Measurements from ENCODE around the gene FBXL15. TPM values are rescaled to one million over a fixed set of nuclear protein-coding genes. Genes with fewer than 3 reads are reported as not detected.

FBXL15 gene
- polyA plus RNA-seq, 1 donor (not counting 4 experiments of a cell fraction or from before 2014, with no cell fraction given) = 3.1 TPM

DNA sequence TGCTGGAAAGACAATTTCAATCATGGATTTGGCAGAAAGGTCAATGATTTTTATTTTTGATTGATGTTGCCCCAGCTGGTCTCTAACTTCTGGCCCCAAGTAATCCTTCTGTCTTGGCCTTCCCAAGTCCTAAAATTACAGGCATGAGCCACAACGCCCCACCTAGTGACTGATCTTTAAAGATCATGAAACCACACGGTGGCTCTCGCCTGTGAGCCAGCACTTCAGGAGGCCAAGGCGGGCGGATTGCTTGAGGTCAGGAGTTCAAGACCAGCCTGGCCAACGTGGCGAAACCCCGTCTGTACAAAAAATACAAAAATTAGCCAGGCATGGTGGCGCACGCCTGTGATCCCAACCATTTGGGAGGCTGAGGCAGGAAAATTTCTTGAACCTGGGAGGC, 43.3 kb downstream of the FBXL15 start:
- H3K4me1 ChIP-seq (ENCODE audit: control insufficient read depth, extremely low read depth, insufficient read depth, low read length) = peaks cover 23% of the 10 kb centered on the region
- H3K4me2 ChIP-seq (ENCODE audit: control insufficient read depth, extremely low read depth, insufficient read depth, low read depth, low read length) = no peak overlapping the region
- TF ChIP-seq EZH2 (IDR thresholded peaks at IDR 0.05; ENCODE audit: low read length) = no peak
- TF ChIP-seq, protein P1, sequence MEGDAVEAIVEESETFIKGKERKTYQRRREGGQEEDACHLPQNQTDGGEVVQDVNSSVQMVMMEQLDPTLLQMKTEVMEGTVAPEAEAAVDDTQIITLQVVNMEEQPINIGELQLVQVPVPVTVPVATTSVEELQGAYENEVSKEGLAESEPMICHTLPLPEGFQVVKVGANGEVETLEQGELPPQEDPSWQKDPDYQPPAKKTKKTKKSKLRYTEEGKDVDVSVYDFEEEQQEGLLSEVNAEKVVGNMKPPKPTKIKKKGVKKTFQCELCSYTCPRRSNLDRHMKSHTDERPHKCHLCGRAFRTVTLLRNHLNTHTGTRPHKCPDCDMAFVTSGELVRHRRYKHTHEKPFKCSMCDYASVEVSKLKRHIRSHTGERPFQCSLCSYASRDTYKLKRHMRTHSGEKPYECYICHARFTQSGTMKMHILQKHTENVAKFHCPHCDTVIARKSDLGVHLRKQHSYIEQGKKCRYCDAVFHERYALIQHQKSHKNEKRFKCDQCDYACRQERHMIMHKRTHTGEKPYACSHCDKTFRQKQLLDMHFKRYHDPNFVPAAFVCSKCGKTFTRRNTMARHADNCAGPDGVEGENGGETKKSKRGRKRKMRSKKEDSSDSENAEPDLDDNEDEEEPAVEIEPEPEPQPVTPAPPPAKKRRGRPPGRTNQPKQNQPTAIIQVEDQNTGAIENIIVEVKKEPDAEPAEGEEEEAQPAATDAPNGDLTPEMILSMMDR (optimal IDR thresholded peaks at IDR 0.05 in 1 of 3, IDR thresholded peaks at IDR 0.05 in 1 of 3, conservative IDR thresholded peaks at IDR 0.05 in 1 of 3; ENCODE audit: extremely low read depth in 1 of 3, insufficient read depth in 2 of 3, low read length in 3 of 3) = no peak
- no peak overlapping the region for H3K9ac ChIP-seq (ENCODE audit: control insufficient read depth, extremely low read depth, insufficient read depth, low read length)
- no peak for FAIRE-seq
- H3K27me3 ChIP-seq (ENCODE audit: control insufficient read depth, extremely low read depth, insufficient read depth, low read length) = no peaks in the 10 kb centered on the region
- no peak overlapping the region for H3K4me3 ChIP-seq (ENCODE audit: control insufficient read depth in 2 of 3, extremely low read depth in 1 of 3, insufficient read depth in 2 of 3, low read depth in 1 of 3, low read length in 3 of 3)
- H3K36me3 ChIP-seq (ENCODE audit: control insufficient read depth in 2 of 2, extremely low read depth in 1 of 2, insufficient read depth in 2 of 2, low read length in 2 of 2) = peaks cover 0 to 1% of the 10 kb centered on the region in 2 experiments
- H2AFZ ChIP-seq (ENCODE audit: control insufficient read depth, low read length) = no peak overlapping the region
- DNase-seq (ENCODE audit: low read depth, low spot score) = no peak
- dilution Hi-C loops (cut with MboI; ENCODE audit: extremely low pct_ligation_motif_present, low sequenced_read_pairs) = no loop called here
- no peaks in the 10 kb centered on the region for H3K9me3 ChIP-seq (ENCODE audit: control insufficient read depth, low read depth, low read length)
- H3K79me2 ChIP-seq (ENCODE audit: control insufficient read depth, insufficient read depth, low read length) = no peaks in the 10 kb centered on the region
- H3K9me1 ChIP-seq (ENCODE audit: control insufficient read depth, extremely low read depth, insufficient read depth, low read length) = peaks cover 3% of the 10 kb centered on the region
- H4K20me1 ChIP-seq (ENCODE audit: control insufficient read depth, extremely low read depth, insufficient read depth, low read length) = no peaks in the 10 kb centered on the region
- H3K27ac ChIP-seq (ENCODE audit: control insufficient read depth, insufficient read depth, low read length) = no peak overlapping the region

DNA sequence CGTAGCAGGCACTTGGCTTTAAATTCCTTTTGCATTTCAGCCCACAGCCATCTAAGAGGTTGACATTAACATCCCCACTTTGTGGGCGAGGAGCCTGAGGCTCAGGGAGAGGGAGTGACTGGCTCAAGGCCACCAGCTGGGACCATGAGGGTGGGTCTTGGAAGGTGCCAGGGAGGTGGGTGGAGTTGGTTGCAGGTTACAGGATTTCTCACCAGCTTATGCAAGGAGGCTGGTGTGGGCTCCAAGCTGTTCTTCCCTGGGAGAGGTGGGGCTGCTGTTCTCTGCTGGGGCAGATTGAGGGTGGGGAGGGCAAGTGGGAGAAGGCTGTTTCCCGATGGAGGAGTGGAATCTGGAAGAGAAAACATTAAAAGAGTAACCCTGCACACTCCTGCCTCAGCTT, 44.8 kb downstream of the FBXL15 start:
- H4K20me1 ChIP-seq (ENCODE audit: control insufficient read depth, extremely low read depth, insufficient read depth, low read length) = no peaks in the 10 kb centered on the region
- no peak for DNase-seq (ENCODE audit: low read depth, low spot score)
- H3K4me1 ChIP-seq (ENCODE audit: control insufficient read depth, extremely low read depth, insufficient read depth, low read length) = peaks cover 23% of the 10 kb centered on the region
- peaks cover 0 to 1% of the 10 kb centered on the region in 2 experiments for H3K36me3 ChIP-seq (ENCODE audit: control insufficient read depth in 2 of 2, extremely low read depth in 1 of 2, insufficient read depth in 2 of 2, low read length in 2 of 2)
- TF ChIP-seq, protein P1 (optimal IDR thresholded peaks at IDR 0.05 in 1 of 3, IDR thresholded peaks at IDR 0.05 in 1 of 3, conservative IDR thresholded peaks at IDR 0.05 in 1 of 3; ENCODE audit: extremely low read depth in 1 of 3, insufficient read depth in 2 of 3, low read length in 3 of 3) = no peak
- TF ChIP-seq EZH2 (IDR thresholded peaks at IDR 0.05; ENCODE audit: low read length) = no peak
- dilution Hi-C loops (cut with MboI; ENCODE audit: extremely low pct_ligation_motif_present, low sequenced_read_pairs) = no loop called here
- H3K27ac ChIP-seq (ENCODE audit: control insufficient read depth, insufficient read depth, low read length) = no peak overlapping the region
- H3K27me3 ChIP-seq (ENCODE audit: control insufficient read depth, extremely low read depth, insufficient read depth, low read length) = no peaks in the 10 kb centered on the region
- H2AFZ ChIP-seq (ENCODE audit: control insufficient read depth, low read length) = no peak overlapping the region
- H3K9me1 ChIP-seq (ENCODE audit: control insufficient read depth, extremely low read depth, insufficient read depth, low read length) = peaks cover 3% of the 10 kb centered on the region
- H3K9me3 ChIP-seq (ENCODE audit: control insufficient read depth, low read depth, low read length) = no peaks in the 10 kb centered on the region
- no peak for FAIRE-seq
- H3K9ac ChIP-seq (ENCODE audit: control insufficient read depth, extremely low read depth, insufficient read depth, low read length) = no peak overlapping the region
- H3K79me2 ChIP-seq (ENCODE audit: control insufficient read depth, insufficient read depth, low read length) = no peaks in the 10 kb centered on the region
- H3K4me2 ChIP-seq (ENCODE audit: control insufficient read depth, extremely low read depth, insufficient read depth, low read depth, low read length) = no peak overlapping the region
- no peak overlapping the region for H3K4me3 ChIP-seq (ENCODE audit: control insufficient read depth in 2 of 3, extremely low read depth in 1 of 3, insufficient read depth in 2 of 3, low read depth in 1 of 3, low read length in 3 of 3)

Measured in keratinocyte (primary cell).